Measurements from ENCODE around the gene PRKG2. TPM values are rescaled to one million over a fixed set of nuclear protein-coding genes. Genes with fewer than 3 reads are reported as not detected.

Gene PRKG2
- total and polyA plus RNA-seq, 4 donors, result 0.03 to 0.14 (median 0.08) TPM; not detected in 1

DNA sequence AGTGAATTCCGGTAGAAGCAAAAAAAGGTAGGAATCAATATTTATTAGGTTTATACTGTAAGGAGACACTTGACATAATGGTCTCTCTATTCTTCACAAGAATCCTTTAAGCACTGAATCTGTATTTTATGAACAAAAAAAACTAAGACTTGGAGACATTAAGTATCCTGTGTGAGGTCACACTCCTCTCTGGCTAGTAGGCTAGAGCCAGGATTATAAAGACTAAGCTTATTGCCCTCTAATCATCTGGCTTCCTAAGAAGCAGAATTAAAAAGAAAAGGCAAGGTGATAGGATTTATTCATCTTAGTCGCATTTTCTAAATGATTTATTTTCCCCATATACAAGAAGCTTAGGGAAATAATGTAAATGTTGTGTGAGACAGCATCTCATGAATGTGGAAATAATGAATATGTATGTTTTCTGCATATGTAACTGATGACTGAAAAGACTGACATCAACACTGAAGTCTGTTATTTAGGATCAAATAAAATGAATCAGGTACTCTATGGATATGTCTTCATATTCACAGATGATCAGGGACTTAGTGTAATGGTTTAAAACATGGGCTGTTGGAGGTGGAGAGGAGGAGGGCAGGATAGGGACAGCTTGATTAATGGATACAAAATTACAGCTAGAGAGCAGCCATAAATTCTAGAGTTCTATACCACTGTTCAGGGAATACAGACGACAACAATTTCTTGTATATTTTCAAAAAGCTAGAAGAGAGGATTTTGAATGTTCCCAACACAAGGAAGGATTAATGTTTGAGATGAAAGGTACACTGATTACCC lies 30.4 kb upstream of the PRKG2 start:
- TF ChIP-seq HNF4G (IDR thresholded peaks at IDR 0.05) (no peak), FOXA1 (IDR thresholded peaks at IDR 0.05) (no peak), SP1 (IDR thresholded peaks at IDR 0.05) (no peak), RXRA (IDR thresholded peaks at IDR 0.05) (no peak), JUND (IDR thresholded peaks at IDR 0.05) (no peak), RAD21 (IDR thresholded peaks at IDR 0.05) (no peak), EGR1 (IDR thresholded peaks at IDR 0.05; ENCODE audit: low read depth in 2 of 2) (no peak), NR2F2 (IDR thresholded peaks at IDR 0.05) (no peak), HNF4A (conservative IDR thresholded peaks at IDR 0.05) (no peak), YY1 (IDR thresholded peaks at IDR 0.05) (no peak)
- TF ChIP-seq, protein P1, sequence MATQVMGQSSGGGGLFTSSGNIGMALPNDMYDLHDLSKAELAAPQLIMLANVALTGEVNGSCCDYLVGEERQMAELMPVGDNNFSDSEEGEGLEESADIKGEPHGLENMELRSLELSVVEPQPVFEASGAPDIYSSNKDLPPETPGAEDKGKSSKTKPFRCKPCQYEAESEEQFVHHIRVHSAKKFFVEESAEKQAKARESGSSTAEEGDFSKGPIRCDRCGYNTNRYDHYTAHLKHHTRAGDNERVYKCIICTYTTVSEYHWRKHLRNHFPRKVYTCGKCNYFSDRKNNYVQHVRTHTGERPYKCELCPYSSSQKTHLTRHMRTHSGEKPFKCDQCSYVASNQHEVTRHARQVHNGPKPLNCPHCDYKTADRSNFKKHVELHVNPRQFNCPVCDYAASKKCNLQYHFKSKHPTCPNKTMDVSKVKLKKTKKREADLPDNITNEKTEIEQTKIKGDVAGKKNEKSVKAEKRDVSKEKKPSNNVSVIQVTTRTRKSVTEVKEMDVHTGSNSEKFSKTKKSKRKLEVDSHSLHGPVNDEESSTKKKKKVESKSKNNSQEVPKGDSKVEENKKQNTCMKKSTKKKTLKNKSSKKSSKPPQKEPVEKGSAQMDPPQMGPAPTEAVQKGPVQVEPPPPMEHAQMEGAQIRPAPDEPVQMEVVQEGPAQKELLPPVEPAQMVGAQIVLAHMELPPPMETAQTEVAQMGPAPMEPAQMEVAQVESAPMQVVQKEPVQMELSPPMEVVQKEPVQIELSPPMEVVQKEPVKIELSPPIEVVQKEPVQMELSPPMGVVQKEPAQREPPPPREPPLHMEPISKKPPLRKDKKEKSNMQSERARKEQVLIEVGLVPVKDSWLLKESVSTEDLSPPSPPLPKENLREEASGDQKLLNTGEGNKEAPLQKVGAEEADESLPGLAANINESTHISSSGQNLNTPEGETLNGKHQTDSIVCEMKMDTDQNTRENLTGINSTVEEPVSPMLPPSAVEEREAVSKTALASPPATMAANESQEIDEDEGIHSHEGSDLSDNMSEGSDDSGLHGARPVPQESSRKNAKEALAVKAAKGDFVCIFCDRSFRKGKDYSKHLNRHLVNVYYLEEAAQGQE (IDR thresholded peaks at IDR 0.05), result no peak
- TF ChIP-seq, protein P2, sequence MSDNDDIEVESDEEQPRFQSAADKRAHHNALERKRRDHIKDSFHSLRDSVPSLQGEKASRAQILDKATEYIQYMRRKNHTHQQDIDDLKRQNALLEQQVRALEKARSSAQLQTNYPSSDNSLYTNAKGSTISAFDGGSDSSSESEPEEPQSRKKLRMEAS (IDR thresholded peaks at IDR 0.05), result no peak
- TF ChIP-seq, protein P3, sequence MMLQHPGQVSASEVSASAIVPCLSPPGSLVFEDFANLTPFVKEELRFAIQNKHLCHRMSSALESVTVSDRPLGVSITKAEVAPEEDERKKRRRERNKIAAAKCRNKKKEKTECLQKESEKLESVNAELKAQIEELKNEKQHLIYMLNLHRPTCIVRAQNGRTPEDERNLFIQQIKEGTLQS (IDR thresholded peaks at IDR 0.05), result no peak
- no peaks in the 10 kb centered on the region for H3K9me3 ChIP-seq (ENCODE audit: control insufficient read depth in 4 of 4, low read length in 3 of 4)
- H3K36me3 ChIP-seq (ENCODE audit: control insufficient read depth in 4 of 4, insufficient read depth in 3 of 4, low read depth in 1 of 4, low read length in 3 of 4), result no peaks in the 10 kb centered on the region
- no peak overlapping the region for H3K4me3 ChIP-seq (ENCODE audit: low read depth in 1 of 3, low read length in 3 of 3)
- H3K27me3 ChIP-seq (ENCODE audit: control insufficient read depth in 4 of 4, insufficient read depth in 4 of 4, low read length in 3 of 4), result peaks cover 0 to 3% (median 0%) of the 10 kb centered on the region in 4 donors
- no peak for DNase-seq (ENCODE audit: low spot score)
- H3K4me1 ChIP-seq (ENCODE audit: control insufficient read depth in 4 of 4, insufficient read depth in 4 of 4, low read length in 3 of 4), result no peaks in the 10 kb centered on the region
- H3K9ac ChIP-seq (ENCODE audit: low read depth in 1 of 2, low read length in 2 of 2), result no peak overlapping the region
- WGBS, result 77% methylated on average over 3 of the region's 3 CpGs
- H3K27ac ChIP-seq (ENCODE audit: low read depth in 1 of 2, low read length in 2 of 2), result no peak overlapping the region

DNA sequence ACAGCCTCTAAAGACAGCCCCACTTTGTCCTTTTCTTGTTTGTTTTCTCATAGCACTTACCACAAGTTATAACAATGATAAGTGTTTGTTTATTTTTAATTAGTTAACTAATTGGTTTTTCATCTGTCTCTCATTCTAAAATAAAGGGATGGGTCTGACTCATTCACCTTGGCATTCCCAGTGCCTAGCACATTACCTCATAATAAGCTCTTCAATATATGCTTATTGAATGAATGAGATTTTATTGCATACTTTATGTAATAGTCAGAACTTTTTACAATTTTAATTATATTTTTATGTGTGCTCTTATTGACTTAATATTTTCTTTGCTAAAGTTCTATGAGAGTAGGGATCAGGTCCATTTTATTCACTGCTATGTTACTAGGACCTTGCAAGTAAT lies 22.8 kb upstream of the PRKG2 start:
- Histone ChIP-seq H3K9me3 (ENCODE audit: control insufficient read depth in 4 of 4, low read length in 3 of 4) (peaks cover 0 to 2% (median under 1%) of the 10 kb centered on the region in 4 donors), H3K27me3 (ENCODE audit: control insufficient read depth in 4 of 4, insufficient read depth in 4 of 4, low read length in 3 of 4) (no peaks in the 10 kb centered on the region), H3K9ac (ENCODE audit: low read depth in 1 of 2, low read length in 2 of 2) (no peak overlapping the region), H3K4me1 (ENCODE audit: control insufficient read depth in 4 of 4, insufficient read depth in 4 of 4, low read length in 3 of 4) (no peaks in the 10 kb centered on the region), H3K36me3 (ENCODE audit: control insufficient read depth in 4 of 4, insufficient read depth in 3 of 4, low read depth in 1 of 4, low read length in 3 of 4) (no peaks in the 10 kb centered on the region), H3K27ac (ENCODE audit: low read depth in 1 of 2, low read length in 2 of 2) (no peak overlapping the region), H3K4me3 (ENCODE audit: low read depth in 1 of 3, low read length in 3 of 3) (no peak overlapping the region)
- DNase-seq (ENCODE audit: low spot score), result no peak
- TF ChIP-seq FOXA1 (IDR thresholded peaks at IDR 0.05) (no peak), YY1 (IDR thresholded peaks at IDR 0.05) (no peak), SP1 (IDR thresholded peaks at IDR 0.05) (no peak), RAD21 (IDR thresholded peaks at IDR 0.05) (no peak), GABPA (IDR thresholded peaks at IDR 0.05 in 1 of 2, conservative IDR thresholded peaks at IDR 0.05 in 1 of 2) (no peak), HNF4G (IDR thresholded peaks at IDR 0.05) (no peak), JUND (IDR thresholded peaks at IDR 0.05) (no peak), EGR1 (IDR thresholded peaks at IDR 0.05; ENCODE audit: low read depth in 2 of 2) (no peak), HNF4A (conservative IDR thresholded peaks at IDR 0.05) (no peak), NR2F2 (IDR thresholded peaks at IDR 0.05) (no peak)
- TF ChIP-seq, protein P4, sequence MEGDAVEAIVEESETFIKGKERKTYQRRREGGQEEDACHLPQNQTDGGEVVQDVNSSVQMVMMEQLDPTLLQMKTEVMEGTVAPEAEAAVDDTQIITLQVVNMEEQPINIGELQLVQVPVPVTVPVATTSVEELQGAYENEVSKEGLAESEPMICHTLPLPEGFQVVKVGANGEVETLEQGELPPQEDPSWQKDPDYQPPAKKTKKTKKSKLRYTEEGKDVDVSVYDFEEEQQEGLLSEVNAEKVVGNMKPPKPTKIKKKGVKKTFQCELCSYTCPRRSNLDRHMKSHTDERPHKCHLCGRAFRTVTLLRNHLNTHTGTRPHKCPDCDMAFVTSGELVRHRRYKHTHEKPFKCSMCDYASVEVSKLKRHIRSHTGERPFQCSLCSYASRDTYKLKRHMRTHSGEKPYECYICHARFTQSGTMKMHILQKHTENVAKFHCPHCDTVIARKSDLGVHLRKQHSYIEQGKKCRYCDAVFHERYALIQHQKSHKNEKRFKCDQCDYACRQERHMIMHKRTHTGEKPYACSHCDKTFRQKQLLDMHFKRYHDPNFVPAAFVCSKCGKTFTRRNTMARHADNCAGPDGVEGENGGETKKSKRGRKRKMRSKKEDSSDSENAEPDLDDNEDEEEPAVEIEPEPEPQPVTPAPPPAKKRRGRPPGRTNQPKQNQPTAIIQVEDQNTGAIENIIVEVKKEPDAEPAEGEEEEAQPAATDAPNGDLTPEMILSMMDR (IDR thresholded peaks at IDR 0.05; ENCODE audit: low read depth, low read length, missing input control), result no peak
- TF ChIP-seq, protein P3 (IDR thresholded peaks at IDR 0.05), result no peak
- TF ChIP-seq, protein P2 (IDR thresholded peaks at IDR 0.05), result no peak
- TF ChIP-seq, protein P5, sequence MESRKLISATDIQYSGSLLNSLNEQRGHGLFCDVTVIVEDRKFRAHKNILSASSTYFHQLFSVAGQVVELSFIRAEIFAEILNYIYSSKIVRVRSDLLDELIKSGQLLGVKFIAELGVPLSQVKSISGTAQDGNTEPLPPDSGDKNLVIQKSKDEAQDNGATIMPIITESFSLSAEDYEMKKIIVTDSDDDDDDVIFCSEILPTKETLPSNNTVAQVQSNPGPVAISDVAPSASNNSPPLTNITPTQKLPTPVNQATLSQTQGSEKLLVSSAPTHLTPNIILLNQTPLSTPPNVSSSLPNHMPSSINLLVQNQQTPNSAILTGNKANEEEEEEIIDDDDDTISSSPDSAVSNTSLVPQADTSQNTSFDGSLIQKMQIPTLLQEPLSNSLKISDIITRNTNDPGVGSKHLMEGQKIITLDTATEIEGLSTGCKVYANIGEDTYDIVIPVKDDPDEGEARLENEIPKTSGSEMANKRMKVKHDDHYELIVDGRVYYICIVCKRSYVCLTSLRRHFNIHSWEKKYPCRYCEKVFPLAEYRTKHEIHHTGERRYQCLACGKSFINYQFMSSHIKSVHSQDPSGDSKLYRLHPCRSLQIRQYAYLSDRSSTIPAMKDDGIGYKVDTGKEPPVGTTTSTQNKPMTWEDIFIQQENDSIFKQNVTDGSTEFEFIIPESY (IDR thresholded peaks at IDR 0.05), result no peak
